SW480 (cell line): ENCODE data around the gene LYZL4.

Source experiments
- DNase-seq: peaks from one replicate; pipeline ENCODE4 v3.0.0-alpha.2; 2016; ENCODE audit warnings: low spot score

LYZL4 gene

GRCh38 chr3:42371776-42372175 lies 38.6 kb downstream of the LYZL4 start:
- no peak for DNase-seq

- DNase-seq, result no peak
Observed at GRCh38 chr3:42369832-42370231, 40.6 kb downstream of the LYZL4 start.

- no peak for DNase-seq
Observed at GRCh38 chr3:42369304-42369703, 41.1 kb downstream of the LYZL4 start.

- no peak for DNase-seq
Observed at GRCh38 chr3:42368861-42369260, 41.5 kb downstream of the LYZL4 start.

- DNase-seq, result no peak
Observed at GRCh38 chr3:42367903-42368302, 42.5 kb downstream of the LYZL4 start.

- no peak for DNase-seq
Observed at GRCh38 chr3:42366550-42366949, 43.9 kb downstream of the LYZL4 start.

GRCh38 chr3:42357335-42357734 lies 53.1 kb downstream of the LYZL4 start:
- DNase-seq, result no peak

- no peak for DNase-seq
Observed at GRCh38 chr3:42355612-42356011, 54.8 kb downstream of the LYZL4 start.

GRCh38 chr3:42353631-42354030 lies 56.8 kb downstream of the LYZL4 start:
- DNase-seq, result no peak

GRCh38 chr3:42351207-42351606 lies 59.2 kb downstream of the LYZL4 start:
- DNase-seq, result no peak

- no peak for DNase-seq
Observed at GRCh38 chr3:42349765-42350594, 60.4 kb downstream of the LYZL4 start.

- DNase-seq, result no peak
Observed at GRCh38 chr3:42347928-42348327, 62.5 kb downstream of the LYZL4 start.
